NAMALWA (cell line): ENCODE measurements around the gene MOXD1.
"Not testable (repeated sequence)": the region's sequence is repeated elsewhere in the genome, so short reads cannot be mapped to it uniquely, and the experiment has no call there.

Experiments
- DNase-seq: peaks from one replicate; pipeline ENCODE4 v3.0.0-alpha.2; 2015; ENCODE audit warnings: low spot score

The MOXD1 gene

DNA sequence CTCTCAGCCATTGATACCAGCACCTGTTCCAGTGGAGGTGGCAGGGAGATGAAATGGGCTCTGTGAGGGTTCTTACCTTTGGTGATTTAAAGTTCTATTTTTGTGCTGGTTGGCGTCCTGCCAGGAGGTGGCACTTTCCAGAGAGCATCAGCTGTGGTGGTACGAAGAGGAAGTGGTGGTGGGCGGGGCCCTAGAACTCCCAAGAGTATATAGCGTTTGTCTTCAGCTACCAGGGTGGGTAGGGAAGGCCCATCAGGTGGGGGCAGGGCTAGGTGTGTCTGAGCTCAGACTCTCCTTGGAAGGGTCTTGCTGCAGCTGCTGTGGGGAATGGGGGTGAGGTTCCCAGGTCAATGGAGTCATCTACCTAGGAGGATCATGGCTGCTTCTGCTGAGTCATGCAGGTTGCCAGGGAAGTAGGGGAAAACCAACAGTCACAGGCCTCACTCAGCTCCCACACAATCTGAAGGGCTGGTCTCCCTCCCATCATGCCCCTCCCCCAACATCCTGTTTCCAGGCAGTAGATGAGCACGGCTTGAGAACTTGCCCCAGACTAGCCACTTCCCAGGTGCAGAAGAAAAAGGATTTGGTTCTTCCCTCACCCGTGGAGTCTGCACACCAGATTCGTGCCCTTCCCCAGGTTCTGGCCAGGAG, 46.6 kb downstream of the MOXD1 start:
- peak; percentile 88 for DNase-seq

- DNase-seq: not testable (repeated sequence)
Observed at GRCh38 chr6:132351986-132352385, 49.3 kb downstream of the MOXD1 start.

- no peak for DNase-seq
Observed at GRCh38 chr6:132348231-132348630, 53.0 kb downstream of the MOXD1 start.

DNA sequence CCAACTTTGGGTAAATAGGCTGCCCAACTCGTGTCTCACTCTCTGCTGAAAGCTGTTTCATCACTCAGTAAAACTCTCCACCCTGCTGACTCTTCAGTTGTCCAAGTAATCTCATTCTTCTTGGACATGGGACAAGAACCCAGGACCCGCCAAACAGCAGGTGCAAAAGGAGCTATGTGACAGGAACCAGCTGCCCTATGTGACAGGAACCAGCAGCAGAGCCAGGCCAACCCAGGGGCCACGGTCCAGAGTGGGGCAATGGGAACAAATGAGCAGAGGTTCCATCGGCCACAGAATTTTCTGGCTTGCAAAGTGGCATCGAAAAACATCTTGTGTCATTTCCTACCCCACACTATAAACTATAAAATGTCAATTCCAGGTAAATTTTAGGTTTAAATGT, 56.5 kb downstream of the MOXD1 start:
- DNase-seq: peak; percentile 25

DNA sequence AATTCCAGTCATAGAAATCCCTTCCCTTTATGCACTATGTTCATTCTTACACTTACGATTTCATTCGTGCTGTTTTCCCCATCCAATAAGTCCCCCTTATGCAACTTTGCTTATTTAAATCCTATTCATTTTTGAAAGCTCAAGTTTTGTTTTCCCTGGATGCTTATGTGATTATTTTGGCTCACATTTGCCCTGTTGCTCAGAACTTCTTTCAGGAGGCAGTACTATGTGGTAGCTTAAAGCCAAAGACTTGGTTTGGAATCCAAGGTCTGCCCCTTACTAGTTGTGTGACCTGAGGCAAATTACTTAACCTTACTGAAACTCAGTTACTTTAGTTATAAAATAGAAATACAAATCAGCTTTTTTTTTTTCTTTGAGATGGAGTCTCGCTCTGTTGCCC, 59.6 kb downstream of the MOXD1 start:
- no peak for DNase-seq

GRCh38 chr6:132334521-132334885, 66.8 kb downstream of the MOXD1 start:
- DNase-seq: no peak

DNA sequence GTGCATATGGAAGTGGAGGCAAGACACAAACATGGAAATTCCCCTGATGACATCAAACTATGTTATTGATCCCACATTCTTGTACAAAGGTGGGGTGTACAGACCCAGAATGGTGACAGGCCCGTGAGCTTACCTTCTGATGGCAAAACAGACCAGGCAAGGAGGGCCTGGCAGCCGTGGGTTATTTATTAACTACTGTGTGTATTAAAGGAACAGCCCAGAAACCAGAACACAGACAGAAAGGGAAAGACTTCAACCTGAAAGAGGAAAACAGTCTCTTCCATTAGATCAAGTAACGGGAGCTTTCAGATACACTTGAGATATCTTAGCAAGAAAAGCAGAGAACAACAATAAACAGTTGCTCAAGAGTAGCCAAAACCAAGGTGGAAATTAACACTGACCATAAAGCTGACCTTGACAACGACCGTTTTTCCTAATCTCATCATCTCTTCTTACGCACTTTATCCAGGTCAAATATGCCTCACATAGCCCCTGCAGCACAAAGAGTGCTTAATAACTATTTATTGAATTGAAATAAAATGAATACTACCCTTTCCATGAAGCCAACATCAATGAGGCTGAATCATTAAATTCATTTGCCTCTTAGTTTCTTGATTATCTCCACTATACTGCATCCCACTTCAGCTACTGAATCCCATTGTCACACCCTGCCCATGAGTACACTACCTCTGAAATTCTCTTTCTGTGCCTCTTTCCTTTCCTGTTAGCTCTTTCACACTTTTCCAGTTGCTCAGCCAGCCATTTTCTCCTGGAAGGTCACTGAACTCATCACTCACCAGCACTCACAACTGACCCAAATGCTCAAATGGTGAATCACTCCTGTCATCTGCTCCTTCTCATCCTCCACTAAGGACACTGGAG, 67.4 kb downstream of the MOXD1 start:
- no peak for DNase-seq

DNA sequence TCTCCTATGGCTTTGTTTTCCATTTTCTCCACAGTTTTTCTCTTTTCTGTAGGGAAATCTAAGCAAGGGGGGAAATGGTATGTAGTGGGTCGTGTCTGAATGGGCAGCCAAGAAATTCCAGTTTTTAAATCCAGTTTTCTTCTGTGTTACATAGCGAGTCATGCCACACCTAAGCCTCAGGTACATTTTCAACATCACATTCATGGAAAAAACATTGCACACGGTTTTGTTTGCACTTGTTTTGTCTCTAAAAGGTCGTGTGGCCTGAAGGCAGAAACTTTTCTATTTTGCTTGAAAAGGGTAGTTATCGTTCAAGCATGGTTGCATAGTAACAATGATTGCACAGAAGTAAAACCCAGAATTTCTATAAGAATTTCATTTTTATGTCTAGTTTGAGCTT, 70.5 kb downstream of the MOXD1 start:
- DNase-seq: no peak

GRCh38 chr6:132322398-132322797, 78.9 kb downstream of the MOXD1 start:
- DNase-seq: no peak

- no peak for DNase-seq
Observed at GRCh38 chr6:132320007-132320406, 81.3 kb downstream of the MOXD1 start.

DNA sequence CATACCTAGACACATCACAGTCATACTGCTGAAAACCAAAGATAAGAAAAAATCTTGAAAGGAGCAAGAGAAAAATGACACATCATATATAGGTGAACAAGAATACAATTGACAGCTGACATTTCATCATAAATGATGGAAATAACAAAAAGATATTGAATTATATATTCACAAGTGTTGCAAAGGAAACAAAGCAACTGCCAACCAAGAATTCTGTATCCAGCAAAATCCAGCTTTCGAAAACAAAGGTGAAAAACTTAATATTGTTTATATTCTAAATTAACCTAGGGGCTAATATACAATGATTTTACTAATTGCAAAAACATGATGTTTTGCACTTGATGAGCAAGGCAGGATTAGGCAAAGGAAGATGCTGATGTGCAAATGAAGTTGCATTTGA, 84.3 kb downstream of the MOXD1 start:
- DNase-seq: no peak

- peak; percentile 7 for DNase-seq
Observed at GRCh38 chr6:132314432-132314831, 86.8 kb downstream of the MOXD1 start.

DNA sequence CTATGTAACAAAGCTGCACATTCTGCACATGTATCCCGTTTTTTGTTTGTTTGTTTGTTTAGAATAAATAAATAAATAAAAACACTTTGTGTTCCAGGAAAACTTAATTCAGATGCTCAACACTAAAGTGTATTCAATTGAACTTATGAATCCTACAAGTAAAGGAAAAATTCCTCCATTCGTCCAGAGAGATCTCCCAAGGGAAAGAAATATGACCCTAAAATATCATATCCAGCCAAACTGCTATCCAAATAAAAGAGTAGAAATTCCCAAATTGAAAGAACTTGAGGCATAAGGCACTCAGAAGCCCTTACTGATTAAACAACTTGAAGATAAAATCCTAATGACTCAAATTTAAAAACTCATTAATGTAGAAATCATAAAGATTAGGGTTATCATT, 90.4 kb downstream of the MOXD1 start:
- no peak for DNase-seq

DNA sequence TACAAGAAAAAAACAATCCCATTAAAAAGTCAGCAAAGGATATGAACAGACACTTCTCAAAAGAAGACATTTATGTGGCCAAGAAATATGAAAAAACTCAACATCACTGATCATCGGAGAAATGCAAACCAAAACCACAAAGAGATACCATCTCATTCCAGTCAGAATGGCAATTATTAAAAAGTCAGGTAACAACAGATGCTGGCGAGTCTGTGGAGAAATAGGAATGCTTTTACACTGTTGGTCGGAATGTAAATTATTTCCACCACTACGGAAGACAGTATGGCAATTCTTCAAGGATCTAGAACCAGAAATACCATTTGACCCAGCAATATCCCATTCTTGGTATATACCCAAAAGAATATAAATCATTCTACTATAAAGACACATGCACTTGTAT, 91.1 kb downstream of the MOXD1 start:
- not testable (repeated sequence) for DNase-seq

GRCh38 chr6:132304891-132305305, 96.4 kb downstream of the MOXD1 start:
- DNase-seq: no peak

- peak; percentile 76 for DNase-seq
Observed at GRCh38 chr6:132300323-132300949, 100.8 kb downstream of the MOXD1 start.

DNA sequence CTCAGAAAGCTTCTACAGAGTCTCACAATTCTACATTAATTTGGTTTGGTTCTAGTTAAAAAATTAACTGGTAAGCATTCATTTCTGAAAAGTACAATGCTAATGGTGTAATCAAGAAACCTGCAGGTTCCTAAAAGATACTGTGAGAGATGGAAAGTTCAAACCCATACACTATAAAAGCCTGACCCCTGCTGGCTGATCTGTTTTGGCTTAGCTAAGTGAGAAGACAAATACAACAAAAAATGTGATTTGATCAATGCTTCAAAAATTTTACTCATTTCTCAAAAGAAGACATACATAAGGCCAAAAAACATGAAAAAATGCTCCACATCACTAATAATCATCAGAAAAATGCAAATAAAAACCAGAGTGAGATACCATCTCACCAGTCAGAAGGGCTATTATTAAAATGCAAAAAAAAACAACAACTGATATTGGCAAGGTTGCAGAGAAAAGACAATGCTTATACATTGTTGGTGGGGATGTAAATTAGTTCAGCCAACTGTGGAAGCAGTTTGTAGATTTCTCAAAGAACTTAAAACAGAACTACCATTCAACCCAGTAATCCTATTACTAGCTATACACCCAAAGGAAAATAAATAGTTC, 102.8 kb downstream of the MOXD1 start:
- peak; percentile 79 for DNase-seq

DNA sequence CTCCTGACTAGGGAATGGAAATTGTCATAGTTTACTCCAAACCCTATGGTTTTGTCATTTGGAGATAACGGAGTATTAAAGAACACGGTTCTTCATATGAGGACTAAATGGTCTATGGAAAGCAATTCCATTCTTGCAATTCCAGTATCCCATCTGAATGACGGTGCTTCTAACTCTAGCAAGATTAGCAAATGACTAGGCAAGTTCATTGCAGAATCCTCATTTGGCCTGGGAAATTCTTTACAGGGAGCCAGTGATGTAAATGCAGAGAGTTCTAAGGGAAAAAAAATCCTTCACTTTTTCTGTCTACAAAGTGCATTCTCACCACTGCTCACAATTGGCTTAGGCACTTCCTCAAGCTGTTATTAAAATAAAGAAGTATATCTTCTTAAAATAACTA, 111.5 kb downstream of the MOXD1 start:
- no peak for DNase-seq

GRCh38 chr6:132287101-132287500, 114.2 kb downstream of the MOXD1 start:
- DNase-seq: no peak

DNA sequence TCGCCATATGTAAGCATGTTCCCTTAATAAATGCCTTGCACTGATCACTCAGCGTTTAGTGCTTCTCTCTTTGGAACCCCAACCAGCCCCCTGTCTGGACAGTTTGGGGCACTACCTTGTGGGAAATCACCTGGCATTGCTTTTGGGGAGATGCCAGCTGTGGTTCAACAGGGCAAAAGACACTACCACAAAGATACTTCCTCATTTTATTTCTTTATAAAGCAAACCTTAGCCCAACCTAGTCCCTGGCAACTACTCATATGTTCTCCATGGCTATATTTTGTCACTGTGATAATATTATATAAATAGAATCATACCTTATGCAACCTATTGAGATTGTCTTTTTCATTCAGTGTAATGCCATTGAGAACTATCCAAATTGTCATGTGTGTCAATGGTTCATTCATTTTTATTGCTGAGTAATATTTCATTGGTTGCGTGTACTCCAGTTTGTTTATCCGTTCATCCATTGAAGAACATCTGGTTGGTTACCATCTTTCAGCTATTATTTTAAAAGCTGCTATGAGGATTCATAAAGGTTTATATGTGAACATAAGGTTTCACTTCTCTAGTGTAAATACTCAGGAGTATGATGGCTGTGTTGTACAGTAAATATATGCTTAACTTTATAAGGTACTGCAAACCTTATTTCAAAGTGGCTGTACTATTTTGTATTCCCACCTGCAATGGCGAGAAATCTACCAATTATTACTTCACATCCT, 114.8 kb downstream of the MOXD1 start:
- peak; percentile 33 for DNase-seq

GRCh38 chr6:132285004-132285780, 116.1 kb downstream of the MOXD1 start:
- no peak for DNase-seq
